ENCODE results near the gene SBK2.
A peak's percentile ranks its signal among the peaks of the same experiment; 100 is the strongest.

Gene SBK2

GRCh38 chr19:55488986-55489710 lies 47.8 kb downstream of the SBK2 start:
- DNase-seq (ENCODE audit: extremely low spot score, insufficient read length, low read depth) (no peak), FAIRE-seq (no peak)

- FAIRE-seq = no peak
Observed at GRCh38 chr19:55487924-55488687, 48.8 kb downstream of the SBK2 start, which contains the start of gene SSC5D. SSC5D (plus strand) TSS chr19:55488436; CDS start chr19:55488590, 154 bp downstream.

GRCh38 chr19:55486971-55487923 lies 49.7 kb downstream of the SBK2 start:
- FAIRE-seq = no peak
- DNase-seq (ENCODE audit: extremely low spot score, insufficient read length, low read depth) = no peak

More at GRCh38 chr19:55487924-55488687, 48.8 kb downstream of the SBK2 start, which contains the start of gene SSC5D:
- DNase-seq (ENCODE audit: extremely low spot score, insufficient read length, low read depth) = no peak

- FAIRE-seq = no peak
Observed at GRCh38 chr19:55486043-55486970, 50.6 kb downstream of the SBK2 start.

GRCh38 chr19:55485439-55486011 lies 51.4 kb downstream of the SBK2 start:
- no peak for FAIRE-seq
- DNase-seq (ENCODE audit: extremely low spot score, insufficient read length, low read depth) = no peak

More at GRCh38 chr19:55486043-55486970, 50.6 kb downstream of the SBK2 start:
- no peak for DNase-seq (ENCODE audit: extremely low spot score, insufficient read length, low read depth)

GRCh38 chr19:55484593-55485438 lies 52.1 kb downstream of the SBK2 start, which contains the start of gene NAT14:
NAT14 (plus strand) TSS chr19:55485188; CDS start chr19:55485709, 521 bp downstream.
- FAIRE-seq (peak; percentile 76), DNase-seq (ENCODE audit: extremely low spot score, insufficient read length, low read depth) (peak; percentile 85)

GRCh38 chr19:55483706-55484592 lies 53.0 kb downstream of the SBK2 start:
- DNase-seq (ENCODE audit: extremely low spot score, insufficient read length, low read depth) (no peak), FAIRE-seq (no peak)

GRCh38 chr19:55482967-55483705 lies 53.8 kb downstream of the SBK2 start:
- FAIRE-seq (no peak), DNase-seq (ENCODE audit: extremely low spot score, insufficient read length, low read depth) (no peak)

- DNase-seq (ENCODE audit: extremely low spot score, insufficient read length, low read depth) = no peak
- FAIRE-seq = no peak
Observed at GRCh38 chr19:55482156-55482961, 54.6 kb downstream of the SBK2 start.

- no peak for DNase-seq (ENCODE audit: extremely low spot score, insufficient read length, low read depth)
- FAIRE-seq = no peak
Observed at GRCh38 chr19:55481794-55482155, 55.2 kb downstream of the SBK2 start.

GRCh38 chr19:55481148-55481793 lies 55.7 kb downstream of the SBK2 start:
- DNase-seq (ENCODE audit: extremely low spot score, insufficient read length, low read depth) = no peak
- FAIRE-seq = no peak

GRCh38 chr19:55479451-55480230 lies 57.3 kb downstream of the SBK2 start:
- FAIRE-seq = no peak
- DNase-seq (ENCODE audit: extremely low spot score, insufficient read length, low read depth) = no peak

- FAIRE-seq = no peak
- DNase-seq (ENCODE audit: extremely low spot score, insufficient read length, low read depth) = no peak
Observed at GRCh38 chr19:55479045-55479444, 57.9 kb downstream of the SBK2 start.

Measured in GM18507 (cell line).